ENCODE data around the gene EOLA2. TPM values are rescaled to one million over a fixed set of nuclear protein-coding genes. Genes with fewer than 3 reads are reported as not detected.

Gene EOLA2
- total and polyA plus RNA-seq, 9 of the 15 experiments (the other 6 are each of a cell fraction or from before 2014, with no cell fraction given), result 27.7 to 61.5 (median 44.3) TPM

DNA sequence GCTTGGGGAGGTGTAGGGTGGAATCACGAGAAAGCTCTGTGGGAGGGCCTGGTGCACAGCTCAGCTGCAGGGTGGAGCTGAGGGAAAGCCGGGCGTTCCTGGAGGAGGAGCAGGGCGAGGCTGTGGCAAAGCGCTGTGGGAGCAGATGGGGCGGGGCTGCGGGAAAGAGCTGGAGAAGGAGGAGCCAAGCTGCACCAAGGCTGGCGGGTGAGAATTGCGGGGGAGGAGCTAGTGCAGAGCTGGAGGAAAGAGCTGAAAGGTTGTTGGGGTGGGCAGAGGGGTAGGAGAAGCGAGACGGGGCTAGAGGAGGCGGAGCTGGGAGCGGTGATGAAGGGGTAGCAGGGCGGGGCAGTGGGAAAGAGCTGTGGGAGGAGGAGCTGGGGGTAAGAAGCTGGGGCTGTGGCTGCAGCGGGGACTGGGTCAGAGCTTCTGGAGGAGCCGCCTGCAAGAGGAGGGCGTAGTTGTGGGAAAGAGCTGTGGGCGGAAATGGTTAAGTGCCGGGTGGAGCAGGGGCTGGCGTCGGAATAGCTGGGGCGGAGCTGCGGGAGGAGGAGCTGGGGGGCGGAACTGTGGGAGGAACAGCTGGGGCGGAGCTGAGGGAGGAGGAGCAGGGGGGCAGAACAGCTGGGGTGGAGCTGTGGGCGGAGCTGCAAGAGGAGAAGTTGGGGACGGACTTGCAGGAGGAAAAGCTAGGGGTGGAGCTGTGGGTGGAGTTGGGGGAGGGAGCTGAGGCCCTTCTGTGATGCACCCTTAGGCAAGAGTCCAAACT, 1.8 kb upstream of the EOLA2 start (continued):
- TF ChIP-seq, protein P1, sequence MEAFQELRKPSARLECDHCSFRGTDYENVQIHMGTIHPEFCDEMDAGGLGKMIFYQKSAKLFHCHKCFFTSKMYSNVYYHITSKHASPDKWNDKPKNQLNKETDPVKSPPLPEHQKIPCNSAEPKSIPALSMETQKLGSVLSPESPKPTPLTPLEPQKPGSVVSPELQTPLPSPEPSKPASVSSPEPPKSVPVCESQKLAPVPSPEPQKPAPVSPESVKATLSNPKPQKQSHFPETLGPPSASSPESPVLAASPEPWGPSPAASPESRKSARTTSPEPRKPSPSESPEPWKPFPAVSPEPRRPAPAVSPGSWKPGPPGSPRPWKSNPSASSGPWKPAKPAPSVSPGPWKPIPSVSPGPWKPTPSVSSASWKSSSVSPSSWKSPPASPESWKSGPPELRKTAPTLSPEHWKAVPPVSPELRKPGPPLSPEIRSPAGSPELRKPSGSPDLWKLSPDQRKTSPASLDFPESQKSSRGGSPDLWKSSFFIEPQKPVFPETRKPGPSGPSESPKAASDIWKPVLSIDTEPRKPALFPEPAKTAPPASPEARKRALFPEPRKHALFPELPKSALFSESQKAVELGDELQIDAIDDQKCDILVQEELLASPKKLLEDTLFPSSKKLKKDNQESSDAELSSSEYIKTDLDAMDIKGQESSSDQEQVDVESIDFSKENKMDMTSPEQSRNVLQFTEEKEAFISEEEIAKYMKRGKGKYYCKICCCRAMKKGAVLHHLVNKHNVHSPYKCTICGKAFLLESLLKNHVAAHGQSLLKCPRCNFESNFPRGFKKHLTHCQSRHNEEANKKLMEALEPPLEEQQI (IDR thresholded peaks at IDR 0.05), result no peak

- WGBS (ENCODE audit: insufficient coverage, low coverage, missing lambda C conversion rate), result no CpG with 5 or more reads among the region's 17 CpGs
- FAIRE-seq, result no peak
- H3K9ac ChIP-seq (ENCODE audit: insufficient read depth in 1 of 2, low read depth in 2 of 2, low read length in 2 of 2), result peak overlapping the region; percentile 75 to 89
- ChIA-PET CTCF (ENCODE audit: low intra/inter-chr PET ratio) (no interaction called here), POLR2A (no interaction called here)
- H3K4me1 ChIP-seq (replicated peaks in 1 of 2; ENCODE audit: control insufficient read depth in 2 of 2, insufficient read depth in 2 of 2, low read length in 2 of 2), result peaks cover 0 to 15% of the 10 kb centered on the region in 2 experiments; a peak in 2 of 5 replicates
- no peaks in the 10 kb centered on the region for H3K9me3 ChIP-seq (replicated peaks; ENCODE audit: control insufficient read depth, insufficient read depth, low read depth, low read length)
- peak overlapping the region; percentile 62 for H3K4me3 ChIP-seq
- no peaks in the 10 kb centered on the region for H3K27me3 ChIP-seq (ENCODE audit: control insufficient read depth in 2 of 2, insufficient read depth in 2 of 2, low read length in 2 of 2)
- H3K9me1 ChIP-seq (ENCODE audit: control insufficient read depth, insufficient read depth, low read length), result no peaks in the 10 kb centered on the region
- BruUV-seq (replicated peaks), result no TSS peak
- H4K20me1 ChIP-seq (replicated peaks; ENCODE audit: control insufficient read depth, insufficient read depth, low read length), result no peaks in the 10 kb centered on the region
- in situ Hi-C loops (cut with MboI), result no loop called here
- peak; percentile 72 for ATAC-seq
- peaks cover 13% of the 10 kb centered on the region for H3K79me2 ChIP-seq (ENCODE audit: control insufficient read depth, insufficient read depth, low read length)
- DNase-seq (ENCODE audit: extremely low read depth in 1 of 4, low spot score in 3 of 4), result no peak
- peak overlapping the region; percentile 76 for H3K4me2 ChIP-seq (ENCODE audit: insufficient read depth, low read length)
- 0 out of 3 replicates have a peak, but pooled peaks cover 2% of the 10 kb centered on the region for H3K36me3 ChIP-seq (ENCODE audit: control insufficient read depth, insufficient read depth, low read length)
- H2AFZ ChIP-seq (ENCODE audit: low read depth, low read length), result peak overlapping the region; percentile 76
- peak overlapping the region; percentile 87; the same call in 2 of the 3 replicates for H3K27ac ChIP-seq (ENCODE audit: extremely low read depth, low read depth, low read length)
- intact Hi-C loops (cut with micrococcal nuclease), result loop anchor here (5.0 kb wide), 1 partner anchor 42 kb away; no protein-coding TSS in a partner anchor
- TF ChIP-seq REST (IDR thresholded peaks at IDR 0.05; ENCODE audit: borderline replicate concordance), result no peak
- TF ChIP-seq REST (CRISPR knock-in tag; IDR thresholded peaks at IDR 0.05; ENCODE audit: low read depth), result no peak
- TF ChIP-seq TEAD4 (IDR thresholded peaks at IDR 0.05; ENCODE audit: low read length), result no peak
- TF ChIP-seq TEAD4 (CRISPR knock-in tag; IDR thresholded peaks at IDR 0.05; ENCODE audit: borderline replicate concordance), result no peak
- TF ChIP-seq NCOA6 (IDR thresholded peaks at IDR 0.05), result no peak
- TF ChIP-seq PHF8 (IDR thresholded peaks at IDR 0.05; ENCODE audit: borderline replicate concordance, low read length), result peak; percentile 58; the same call in 1 of the 2 replicates
- TF ChIP-seq ZSCAN29 (IDR thresholded peaks at IDR 0.05), result no peak
These were observed 1.3 kb upstream of the EOLA2 start for GRCh38 chrX:149939655-149939904.

Measured in K562 (cell line).